ENCODE results near the gene FAM216B. TPM values are rescaled to one million over a fixed set of nuclear protein-coding genes. Genes with fewer than 3 reads are reported as not detected.

Gene FAM216B
- total RNA-seq, 3 donors from 2014 or later (not counting 1 experiment from before 2014, with no cell fraction given), result not detected

GRCh38 chr13:42752731-42753130 is 28.7 kb upstream of the FAM216B start:
- DNase-seq (no peak), ATAC-seq (no peak)
- Mint-ChIP-seq H3K27me3 (ENCODE audit: low read depth in 2 of 2) (peaks cover 2 to 5% of the 10 kb centered on the region in 2 donors), H3K36me3 (no peaks in the 10 kb centered on the region), H3K4me3 (no peak overlapping the region), H3K9me3 (no peaks in the 10 kb centered on the region), H3K27ac (no peak overlapping the region), H3K4me1 (no peaks in the 10 kb centered on the region)
- no peaks in the 10 kb centered on the region for H3K4me1 ChIP-seq (ENCODE audit: control insufficient read depth, insufficient read depth, low read length)
- no peak overlapping the region for H3K4me3 ChIP-seq (ENCODE audit: low read length)
- 95% methylated on average over 2 of the region's 2 CpGs for WGBS (ENCODE audit: insufficient coverage)
- H3K9me3 ChIP-seq (ENCODE audit: control insufficient read depth, insufficient read depth, low read length), result no peaks in the 10 kb centered on the region
- TF ChIP-seq, protein P1, sequence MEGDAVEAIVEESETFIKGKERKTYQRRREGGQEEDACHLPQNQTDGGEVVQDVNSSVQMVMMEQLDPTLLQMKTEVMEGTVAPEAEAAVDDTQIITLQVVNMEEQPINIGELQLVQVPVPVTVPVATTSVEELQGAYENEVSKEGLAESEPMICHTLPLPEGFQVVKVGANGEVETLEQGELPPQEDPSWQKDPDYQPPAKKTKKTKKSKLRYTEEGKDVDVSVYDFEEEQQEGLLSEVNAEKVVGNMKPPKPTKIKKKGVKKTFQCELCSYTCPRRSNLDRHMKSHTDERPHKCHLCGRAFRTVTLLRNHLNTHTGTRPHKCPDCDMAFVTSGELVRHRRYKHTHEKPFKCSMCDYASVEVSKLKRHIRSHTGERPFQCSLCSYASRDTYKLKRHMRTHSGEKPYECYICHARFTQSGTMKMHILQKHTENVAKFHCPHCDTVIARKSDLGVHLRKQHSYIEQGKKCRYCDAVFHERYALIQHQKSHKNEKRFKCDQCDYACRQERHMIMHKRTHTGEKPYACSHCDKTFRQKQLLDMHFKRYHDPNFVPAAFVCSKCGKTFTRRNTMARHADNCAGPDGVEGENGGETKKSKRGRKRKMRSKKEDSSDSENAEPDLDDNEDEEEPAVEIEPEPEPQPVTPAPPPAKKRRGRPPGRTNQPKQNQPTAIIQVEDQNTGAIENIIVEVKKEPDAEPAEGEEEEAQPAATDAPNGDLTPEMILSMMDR (IDR thresholded peaks at IDR 0.05), result no peak
- no peaks in the 10 kb centered on the region for H3K27me3 ChIP-seq (ENCODE audit: control insufficient read depth, insufficient read depth, low read length)
- no peaks in the 10 kb centered on the region for H3K36me3 ChIP-seq (ENCODE audit: control insufficient read depth, insufficient read depth, low read length)
- no peak overlapping the region for H3K27ac ChIP-seq (ENCODE audit: low read length)
- intact Hi-C loops (cut with micrococcal nuclease), result no loop called here

GRCh38 chr13:42753697-42754096 is 27.7 kb upstream of the FAM216B start:
- no peak overlapping the region for H3K27ac Mint-ChIP-seq
- no peaks in the 10 kb centered on the region for H3K9me3 ChIP-seq (ENCODE audit: control insufficient read depth, insufficient read depth, low read length)
- no peaks in the 10 kb centered on the region for H3K36me3 ChIP-seq (ENCODE audit: control insufficient read depth, insufficient read depth, low read length)
- no peaks in the 10 kb centered on the region for H3K27me3 ChIP-seq (ENCODE audit: control insufficient read depth, insufficient read depth, low read length)
- no peak for DNase-seq
- H3K36me3 Mint-ChIP-seq, result no peaks in the 10 kb centered on the region
- ATAC-seq, result no peak
- no peaks in the 10 kb centered on the region for H3K4me1 Mint-ChIP-seq
- no peak overlapping the region for H3K4me3 ChIP-seq (ENCODE audit: low read length)
- intact Hi-C loops (cut with micrococcal nuclease), result no loop called here
- TF ChIP-seq, protein P1 (IDR thresholded peaks at IDR 0.05), result no peak
- H3K4me3 Mint-ChIP-seq, result no peak overlapping the region
- H3K4me1 ChIP-seq (ENCODE audit: control insufficient read depth, insufficient read depth, low read length), result no peaks in the 10 kb centered on the region
- H3K9me3 Mint-ChIP-seq, result no peaks in the 10 kb centered on the region
- 96% methylated on average over 5 of the region's 5 CpGs for WGBS (ENCODE audit: insufficient coverage)
- peaks cover 2 to 5% of the 10 kb centered on the region in 2 donors for H3K27me3 Mint-ChIP-seq (ENCODE audit: low read depth in 2 of 2)
- no peak overlapping the region for H3K27ac ChIP-seq (ENCODE audit: low read length)

DNA sequence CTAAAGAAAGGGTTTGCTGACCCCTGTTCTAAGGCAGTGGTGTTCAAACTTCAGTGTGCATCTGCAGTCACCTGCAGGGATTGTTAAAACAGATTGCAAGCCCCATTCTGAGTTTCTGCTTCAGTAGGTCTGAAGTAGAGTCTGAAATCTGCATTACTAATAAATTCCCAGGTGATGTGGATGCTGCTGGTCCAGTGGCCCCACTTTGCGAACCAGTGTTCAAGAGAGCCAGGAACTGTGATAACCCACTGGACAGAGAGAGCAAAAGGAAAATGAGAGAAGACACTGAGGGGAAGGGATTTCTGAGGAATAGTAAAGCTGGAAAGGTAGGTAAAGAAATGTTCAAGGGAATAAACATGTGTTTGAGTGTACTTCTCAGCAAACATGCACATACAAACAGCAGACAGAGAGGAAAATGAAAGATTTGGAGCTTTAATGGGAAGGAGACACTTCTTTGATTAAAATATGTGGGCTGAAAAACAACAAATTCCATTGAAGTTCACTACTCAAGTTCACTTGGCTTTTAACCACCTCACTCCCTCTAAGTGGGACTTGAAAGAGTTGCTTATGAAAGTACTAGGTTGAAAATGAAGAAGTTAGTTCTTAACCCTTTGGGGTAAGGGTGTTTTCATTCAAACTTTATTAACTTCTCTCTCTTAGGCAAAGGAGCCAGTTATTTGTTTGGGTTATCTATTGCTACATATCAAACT is 26.4 kb upstream of the FAM216B start:
- no peak overlapping the region for H3K27ac ChIP-seq (ENCODE audit: low read length)
- no peaks in the 10 kb centered on the region for H3K27me3 ChIP-seq (ENCODE audit: control insufficient read depth, insufficient read depth, low read length)
- Mint-ChIP-seq H3K9me3 (no peaks in the 10 kb centered on the region), H3K27ac (no peak overlapping the region), H3K36me3 (no peaks in the 10 kb centered on the region), H3K4me3 (no peak overlapping the region), H3K27me3 (ENCODE audit: low read depth in 2 of 2) (peaks cover 2 to 5% of the 10 kb centered on the region in 2 donors), H3K4me1 (no peaks in the 10 kb centered on the region)
- H3K4me3 ChIP-seq (ENCODE audit: low read length), result no peak overlapping the region
- TF ChIP-seq, protein P1 (IDR thresholded peaks at IDR 0.05), result no peak
- no peaks in the 10 kb centered on the region for H3K36me3 ChIP-seq (ENCODE audit: control insufficient read depth, insufficient read depth, low read length)
- no peak for ATAC-seq
- intact Hi-C loops (cut with micrococcal nuclease), result no loop called here
- DNase-seq, result no peak
- no peaks in the 10 kb centered on the region for H3K9me3 ChIP-seq (ENCODE audit: control insufficient read depth, insufficient read depth, low read length)
- WGBS (ENCODE audit: insufficient coverage), result 94% methylated on average over 1 of the region's 1 CpG
- H3K4me1 ChIP-seq (ENCODE audit: control insufficient read depth, insufficient read depth, low read length), result no peaks in the 10 kb centered on the region

Data from natural killer cell (primary cell).